ENCODE data around the gene CYLC2. TPM values are rescaled to one million over a fixed set of nuclear protein-coding genes. Genes with fewer than 3 reads are reported as not detected.

CYLC2 gene
- total RNA-seq, 2 experiments from 2014 or later = not detected

GRCh38 chr9:103041961-103042360, 46.8 kb downstream of the CYLC2 start:
- no peaks in the 10 kb centered on the region for H3K4me1 Mint-ChIP-seq (ENCODE audit: low read depth)
- H3K27ac Mint-ChIP-seq = no peak overlapping the region
- no peak for DNase-seq
- no peaks in the 10 kb centered on the region for H3K27me3 Mint-ChIP-seq (ENCODE audit: low read depth)
- CTCF ChIA-PET = no interaction called here
- H3K9me3 Mint-ChIP-seq = peaks cover 2% of the 10 kb centered on the region
- no peaks in the 10 kb centered on the region for H3K36me3 Mint-ChIP-seq (ENCODE audit: low read depth)
- intact Hi-C loops (cut with micrococcal nuclease) = no loop called here
- no peak overlapping the region for H3K4me3 Mint-ChIP-seq
